ENCODE data around the gene BDKRB2.

GRCh38 chr14:96206461-96206860 lies 1.8 kb downstream of the BDKRB2 start:
- no peak for TF ChIP-seq CTCF (IDR thresholded peaks at IDR 0.05)
- TF ChIP-seq POLR2A (IDR thresholded peaks at IDR 0.05; ENCODE audit: low read length): no peak
